Measurements from ENCODE around the gene GREB1. TPM values are rescaled to one million over a fixed set of nuclear protein-coding genes. Genes with fewer than 3 reads are reported as not detected.

GREB1 gene
- total RNA-seq, 1 experiment from 2014 or later, result 0.37 TPM

DNA sequence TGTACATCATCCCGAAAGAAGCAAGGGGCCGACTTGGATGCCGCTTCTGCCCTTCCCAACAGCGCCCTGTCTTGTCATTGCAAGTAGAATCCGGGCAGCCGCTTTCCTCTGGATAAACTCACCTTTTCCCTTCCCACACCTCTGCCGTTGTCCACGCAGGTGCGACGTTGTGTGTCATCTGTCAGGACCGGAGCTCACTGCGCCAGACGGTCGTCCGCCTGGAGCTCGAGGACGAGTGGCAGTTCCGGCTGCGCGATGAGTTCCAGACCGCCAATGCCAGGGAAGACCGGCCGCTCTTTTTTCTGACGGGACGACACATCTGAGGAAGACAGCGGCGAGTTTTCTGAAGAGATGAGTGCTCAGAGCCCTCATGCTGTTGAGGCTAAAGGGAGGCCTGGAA, 106.3 kb downstream of the GREB1 start:
- ChIA-PET CTCF (no interaction called here), POLR2A (ENCODE audit: unreplicated experiment) (no interaction called here)
- Histone ChIP-seq H3K79me2 (ENCODE audit: low read depth) (no peaks in the 10 kb centered on the region), H2AFZ (no peak overlapping the region), H4K20me1 (ENCODE audit: insufficient read depth) (no peaks in the 10 kb centered on the region), H3K9me2 (ENCODE audit: insufficient read depth) (no peaks in the 10 kb centered on the region), H3F3A (ENCODE audit: insufficient read depth, low read depth) (no peaks in the 10 kb centered on the region), H3K4me2 (no peak overlapping the region), H3K36me3 (ENCODE audit: low read depth) (no peaks in the 10 kb centered on the region), H3K27ac (no peak overlapping the region), H3K4me3 (no peak overlapping the region), H3K9me3 (ENCODE audit: insufficient read depth, low read depth) (no peaks in the 10 kb centered on the region), H3K4me1 (replicated peaks; ENCODE audit: insufficient read depth) (no peaks in the 10 kb centered on the region), H3K27me3 (ENCODE audit: insufficient read depth, low read depth) (peaks cover 70% of the 10 kb centered on the region)
- no peak for DNase-seq
- TF ChIP-seq, protein P1, sequence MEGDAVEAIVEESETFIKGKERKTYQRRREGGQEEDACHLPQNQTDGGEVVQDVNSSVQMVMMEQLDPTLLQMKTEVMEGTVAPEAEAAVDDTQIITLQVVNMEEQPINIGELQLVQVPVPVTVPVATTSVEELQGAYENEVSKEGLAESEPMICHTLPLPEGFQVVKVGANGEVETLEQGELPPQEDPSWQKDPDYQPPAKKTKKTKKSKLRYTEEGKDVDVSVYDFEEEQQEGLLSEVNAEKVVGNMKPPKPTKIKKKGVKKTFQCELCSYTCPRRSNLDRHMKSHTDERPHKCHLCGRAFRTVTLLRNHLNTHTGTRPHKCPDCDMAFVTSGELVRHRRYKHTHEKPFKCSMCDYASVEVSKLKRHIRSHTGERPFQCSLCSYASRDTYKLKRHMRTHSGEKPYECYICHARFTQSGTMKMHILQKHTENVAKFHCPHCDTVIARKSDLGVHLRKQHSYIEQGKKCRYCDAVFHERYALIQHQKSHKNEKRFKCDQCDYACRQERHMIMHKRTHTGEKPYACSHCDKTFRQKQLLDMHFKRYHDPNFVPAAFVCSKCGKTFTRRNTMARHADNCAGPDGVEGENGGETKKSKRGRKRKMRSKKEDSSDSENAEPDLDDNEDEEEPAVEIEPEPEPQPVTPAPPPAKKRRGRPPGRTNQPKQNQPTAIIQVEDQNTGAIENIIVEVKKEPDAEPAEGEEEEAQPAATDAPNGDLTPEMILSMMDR (conservative IDR thresholded peaks at IDR 0.05), result no peak
- TF ChIP-seq EZH2 (IDR thresholded peaks at IDR 0.05; ENCODE audit: low read depth), result no peak
- intact Hi-C loops (cut with micrococcal nuclease; ENCODE audit: unreplicated experiment), result no loop called here
- no TSS peak for BruUV-seq (replicated peaks)

DNA sequence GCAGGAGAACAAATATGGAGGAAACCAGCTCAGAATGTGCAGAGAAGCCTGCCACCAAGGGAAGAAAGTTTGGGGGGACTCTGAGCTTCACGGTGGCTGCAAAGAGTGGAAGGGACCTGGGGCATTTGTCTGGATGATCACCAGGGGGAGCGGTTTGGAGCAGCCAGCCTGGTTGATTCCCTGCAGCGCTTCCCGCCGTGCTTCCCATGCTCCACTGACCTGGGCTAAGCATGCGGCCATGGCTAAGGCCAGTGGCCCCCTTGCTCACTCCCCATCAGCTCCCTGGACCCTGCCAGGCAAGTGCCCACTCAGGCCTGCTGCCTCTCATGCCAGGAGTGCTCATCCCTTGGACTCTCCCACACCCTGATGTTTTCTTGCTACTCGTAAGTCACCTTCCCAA, 109.1 kb downstream of the GREB1 start:
- ChIA-PET POLR2A (ENCODE audit: unreplicated experiment) (no interaction called here), CTCF (interaction anchor here (0.7 kb wide), 1 partner anchor 136 kb away, joined by 3 read pairs; no protein-coding TSS in a partner anchor)
- H2AFZ ChIP-seq, result no peak overlapping the region
- H3K79me2 ChIP-seq (ENCODE audit: low read depth), result no peaks in the 10 kb centered on the region
- H4K20me1 ChIP-seq (ENCODE audit: insufficient read depth), result no peaks in the 10 kb centered on the region
- no TSS peak for BruUV-seq (replicated peaks)
- intact Hi-C loops (cut with micrococcal nuclease; ENCODE audit: unreplicated experiment), result no loop called here
- H3K4me3 ChIP-seq, result no peak overlapping the region
- no peaks in the 10 kb centered on the region for H3K9me2 ChIP-seq (ENCODE audit: insufficient read depth)
- H3K4me1 ChIP-seq (replicated peaks; ENCODE audit: insufficient read depth), result no peaks in the 10 kb centered on the region
- H3K36me3 ChIP-seq (ENCODE audit: low read depth), result no peaks in the 10 kb centered on the region
- H3K4me2 ChIP-seq, result no peak overlapping the region
- H3K9me3 ChIP-seq (ENCODE audit: insufficient read depth, low read depth), result no peaks in the 10 kb centered on the region
- DNase-seq, result no peak
- no peaks in the 10 kb centered on the region for H3F3A ChIP-seq (ENCODE audit: insufficient read depth, low read depth)
- H3K27me3 ChIP-seq (ENCODE audit: insufficient read depth, low read depth), result peaks cover 46% of the 10 kb centered on the region
- TF ChIP-seq, protein P1 (conservative IDR thresholded peaks at IDR 0.05), result no peak
- TF ChIP-seq EZH2 (IDR thresholded peaks at IDR 0.05; ENCODE audit: low read depth), result no peak
- no peak overlapping the region for H3K27ac ChIP-seq

DNA sequence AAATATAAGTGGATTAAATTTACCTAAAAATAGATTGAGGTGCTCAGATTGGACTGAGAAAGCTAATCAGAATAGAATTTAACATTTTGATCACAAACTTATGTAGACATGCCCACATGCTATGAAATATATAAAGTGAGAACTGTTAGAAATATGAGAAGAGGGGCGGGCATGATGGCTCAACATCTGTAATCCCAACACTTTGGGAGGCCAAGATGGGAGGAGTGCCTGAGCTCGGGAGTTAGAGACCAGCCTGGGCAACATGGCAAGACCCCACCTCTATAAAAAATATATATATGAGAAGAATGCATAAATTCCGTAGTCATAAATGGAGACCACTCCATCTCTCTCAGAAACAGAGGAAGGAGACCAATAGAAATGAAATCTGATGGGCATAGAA, 110.4 kb downstream of the GREB1 start:
- intact Hi-C loops (cut with micrococcal nuclease; ENCODE audit: unreplicated experiment), result no loop called here
- Histone ChIP-seq H3K9me3 (ENCODE audit: insufficient read depth, low read depth) (no peaks in the 10 kb centered on the region), H3K27me3 (ENCODE audit: insufficient read depth, low read depth) (peaks cover 37% of the 10 kb centered on the region), H3K79me2 (ENCODE audit: low read depth) (no peaks in the 10 kb centered on the region), H3K27ac (no peak overlapping the region), H3K9me2 (ENCODE audit: insufficient read depth) (no peaks in the 10 kb centered on the region), H2AFZ (no peak overlapping the region), H3K36me3 (ENCODE audit: low read depth) (no peaks in the 10 kb centered on the region), H3F3A (ENCODE audit: insufficient read depth, low read depth) (no peaks in the 10 kb centered on the region), H3K4me2 (no peak overlapping the region), H4K20me1 (ENCODE audit: insufficient read depth) (no peaks in the 10 kb centered on the region), H3K4me1 (replicated peaks; ENCODE audit: insufficient read depth) (no peaks in the 10 kb centered on the region), H3K4me3 (no peak overlapping the region)
- BruUV-seq (replicated peaks), result no TSS peak
- TF ChIP-seq, protein P1 (conservative IDR thresholded peaks at IDR 0.05), result no peak
- no peak for TF ChIP-seq EZH2 (IDR thresholded peaks at IDR 0.05; ENCODE audit: low read depth)
- ChIA-PET CTCF (no interaction called here), POLR2A (ENCODE audit: unreplicated experiment) (no interaction called here)
- DNase-seq, result no peak
